A673 (cell line): Measurements from ENCODE around the gene VPS16. TPM values are rescaled to one million over a fixed set of nuclear protein-coding genes. Genes with fewer than 3 reads are reported as not detected.

Source experiments
- BruUV-seq: library from RNA; stranded (reverse); fragments of 400-500 nt; replicated peaks from 2 replicates; lab custom pipeline; 2021; lab: Mats Ljungman, UMichigan
- CTCF ChIA-PET: fragments of 300-600 bp; sonication (Branson Sonifier 250); formaldehyde crosslinking; loops from one replicate; lab custom pipeline; 2022; ENCODE audit warnings: antibody characterized with exemption; lab: Charles Lee
- POLR2A ChIA-PET: fragments of 300-600 bp; sonication (Branson Sonifier 250); formaldehyde crosslinking; loops from one replicate; lab custom pipeline; 2022; ENCODE audit warnings: antibody characterized with exemption; ENCODE audit not compliant: low non-redundant PET; lab: Charles Lee
- DNase-seq: peaks from one replicate; pipeline ENCODE4 v3.0.0-alpha.2; 2015; ENCODE audit warnings: low spot score
- H3K27ac ChIP-seq: fragments of 200-600 bp; sonication (generic); 2 replicates; pipeline ENCODE4 v1.5.1; 2016; ENCODE audit warnings: mixed run types, low read depth, mild to moderate bottlenecking, mixed read lengths, antibody characterized with exemption, low read length; ENCODE audit not compliant: poor library complexity, severe bottlenecking
- H3K27me3 ChIP-seq: fragments of 200-600 bp; sonication (generic); replicated peaks from 2 replicates; pipeline ENCODE4 v1.6.1; 2017; ENCODE audit warnings: mixed run types, low read depth, mild to moderate bottlenecking, mixed read lengths, antibody characterized with exemption, low read length; ENCODE audit not compliant: insufficient read depth, poor library complexity
- H3K36me3 ChIP-seq: fragments of 200-600 bp; sonication (generic); 2 replicates; pipeline ENCODE4 v1.6.1; 2016; ENCODE audit warnings: mixed run types, mild to moderate bottlenecking, mixed read lengths, antibody characterized with exemption, low read length; ENCODE audit not compliant: insufficient read depth, poor library complexity, severe bottlenecking
- H3K4me1 ChIP-seq: fragments of 200-600 bp; sonication (generic); 2 replicates; pipeline ENCODE4 v1.6.1; 2017; ENCODE audit warnings: mixed run types, mild to moderate bottlenecking, mixed read lengths, antibody characterized with exemption, low read length; ENCODE audit not compliant: insufficient read depth, poor library complexity, severe bottlenecking
- H3K4me3 ChIP-seq: fragments of 200-600 bp; sonication (generic); 2 replicates; pipeline ENCODE4 v1.5.1; 2016; ENCODE audit warnings: low read depth, mixed run types, mild to moderate bottlenecking, mixed read lengths, low read length; ENCODE audit not compliant: poor library complexity, severe bottlenecking
- H3K9me3 ChIP-seq: fragments of 200-600 bp; sonication (generic); 2 replicates; pipeline ENCODE4 v1.6.1; 2016; ENCODE audit warnings: mixed run types, low read depth, mild to moderate bottlenecking, mixed read lengths, antibody characterized with exemption, low read length; ENCODE audit not compliant: poor library complexity, severe bottlenecking
- EZH2 ChIP-seq: fragments of 200-600 bp; sonication (generic); IDR thresholded peaks from 2 replicates; pipeline ENCODE4 v1.6.1; 2017; ENCODE audit warnings: borderline replicate concordance, low read depth, mild to moderate bottlenecking, mixed read lengths, antibody characterized with exemption, low read length; ENCODE audit not compliant: poor library complexity, severe bottlenecking
- intact Hi-C: fragments of 100-400 bp; cut with micrococcal nuclease; formaldehyde crosslinking; loops from one replicate; pipeline ENCODE4 v1.10.0; 2022; ENCODE audit not compliant: unreplicated experiment
- total RNA-seq: library from RNA; stranded (reverse); gene quantifications from 2 replicates; pipeline ENCODE4 v1.2.3, GENCODE V29; 2021
- TF ChIP-seq, protein P1 (sequence below): fragments of 300-800, 200-600 bp; sonication (generic); conservative IDR thresholded peaks from 2 replicates; pipeline ENCODE4 v1.5.1; 2017; ENCODE audit warnings: low read depth, mild to moderate bottlenecking, antibody characterized with exemption, low read length, moderate library complexity, mixed read lengths

The VPS16 gene
- total RNA-seq, 1 experiment from 2014 or later = 37.8 TPM

DNA sequence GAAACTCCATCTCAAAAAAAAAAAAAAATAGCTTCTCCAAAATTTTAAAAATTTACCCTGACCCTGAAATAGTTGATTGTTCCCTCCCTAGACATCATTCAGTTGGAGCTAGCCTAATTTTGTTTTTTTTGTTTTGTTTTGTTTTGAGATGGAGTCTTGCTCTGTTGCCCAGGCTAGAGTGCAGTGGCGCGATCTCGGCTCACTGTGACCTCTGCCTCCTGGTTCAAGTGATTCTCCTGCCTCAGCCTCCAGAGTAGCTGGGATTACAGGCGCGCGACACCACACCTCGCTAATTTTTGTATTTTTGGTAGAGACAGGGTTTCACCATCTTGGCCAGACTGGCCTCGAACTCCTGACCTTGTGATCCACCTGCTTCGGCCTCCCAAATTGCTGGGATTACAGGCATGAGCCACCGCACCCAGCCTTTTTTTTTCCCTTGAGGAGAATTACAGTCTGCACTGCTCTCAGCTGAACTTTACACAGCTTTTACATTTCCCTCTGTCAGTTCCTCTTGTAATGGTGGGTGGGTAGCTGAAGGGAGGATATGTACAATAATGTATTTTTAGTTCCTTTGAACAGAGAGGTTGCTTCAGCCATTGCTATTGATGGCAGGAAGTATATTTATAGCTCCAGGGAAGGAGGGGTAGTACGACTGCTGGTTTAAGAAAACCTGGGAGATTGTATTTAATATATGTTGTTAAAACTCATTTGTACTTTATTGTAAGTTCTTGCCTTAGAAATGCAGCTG lies 60.5 kb downstream of the VPS16 start:
- intact Hi-C loops = no loop called here
- Histone ChIP-seq H3K27ac (no peak overlapping the region), H3K27me3 (no peaks in the 10 kb centered on the region), H3K4me1 (no peaks in the 10 kb centered on the region), H3K9me3 (no peaks in the 10 kb centered on the region), H3K36me3 (no peaks in the 10 kb centered on the region), H3K4me3 (no peak overlapping the region)
- POLR2A ChIA-PET = no interaction called here
- DNase-seq = no peak
- TF ChIP-seq EZH2 = no peak
- TF ChIP-seq, protein P1, sequence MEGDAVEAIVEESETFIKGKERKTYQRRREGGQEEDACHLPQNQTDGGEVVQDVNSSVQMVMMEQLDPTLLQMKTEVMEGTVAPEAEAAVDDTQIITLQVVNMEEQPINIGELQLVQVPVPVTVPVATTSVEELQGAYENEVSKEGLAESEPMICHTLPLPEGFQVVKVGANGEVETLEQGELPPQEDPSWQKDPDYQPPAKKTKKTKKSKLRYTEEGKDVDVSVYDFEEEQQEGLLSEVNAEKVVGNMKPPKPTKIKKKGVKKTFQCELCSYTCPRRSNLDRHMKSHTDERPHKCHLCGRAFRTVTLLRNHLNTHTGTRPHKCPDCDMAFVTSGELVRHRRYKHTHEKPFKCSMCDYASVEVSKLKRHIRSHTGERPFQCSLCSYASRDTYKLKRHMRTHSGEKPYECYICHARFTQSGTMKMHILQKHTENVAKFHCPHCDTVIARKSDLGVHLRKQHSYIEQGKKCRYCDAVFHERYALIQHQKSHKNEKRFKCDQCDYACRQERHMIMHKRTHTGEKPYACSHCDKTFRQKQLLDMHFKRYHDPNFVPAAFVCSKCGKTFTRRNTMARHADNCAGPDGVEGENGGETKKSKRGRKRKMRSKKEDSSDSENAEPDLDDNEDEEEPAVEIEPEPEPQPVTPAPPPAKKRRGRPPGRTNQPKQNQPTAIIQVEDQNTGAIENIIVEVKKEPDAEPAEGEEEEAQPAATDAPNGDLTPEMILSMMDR = no peak
- no TSS peak for BruUV-seq
- CTCF ChIA-PET = no interaction called here

DNA sequence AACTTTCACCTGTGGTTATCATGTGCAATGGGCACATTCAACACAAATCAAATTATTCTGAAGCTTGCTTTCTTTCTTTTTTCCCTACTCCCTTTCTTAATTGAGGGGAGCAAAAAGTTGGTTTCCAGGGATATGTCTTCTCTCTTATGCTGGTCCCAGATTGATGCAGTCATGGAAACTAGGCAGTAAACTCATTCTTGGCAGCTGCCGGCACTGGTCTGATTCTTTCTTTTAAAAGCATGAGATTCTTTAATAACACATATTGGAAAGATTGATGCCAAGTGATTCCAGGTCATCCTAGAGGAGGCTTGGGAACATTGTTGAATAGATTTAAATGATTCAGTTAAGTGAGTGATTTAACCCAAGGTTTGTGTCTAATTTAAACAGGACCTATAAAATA lies 61.7 kb downstream of the VPS16 start:
- ChIA-PET CTCF (no interaction called here), POLR2A (no interaction called here)
- H3K27me3 ChIP-seq = no peaks in the 10 kb centered on the region
- intact Hi-C loops = no loop called here
- no peak for DNase-seq
- H3K4me1 ChIP-seq = no peaks in the 10 kb centered on the region
- no peak overlapping the region for H3K27ac ChIP-seq
- TF ChIP-seq EZH2 = no peak
- TF ChIP-seq, protein P1 = no peak
- H3K36me3 ChIP-seq = no peaks in the 10 kb centered on the region
- no peak overlapping the region for H3K4me3 ChIP-seq
- no TSS peak for BruUV-seq
- no peaks in the 10 kb centered on the region for H3K9me3 ChIP-seq

DNA sequence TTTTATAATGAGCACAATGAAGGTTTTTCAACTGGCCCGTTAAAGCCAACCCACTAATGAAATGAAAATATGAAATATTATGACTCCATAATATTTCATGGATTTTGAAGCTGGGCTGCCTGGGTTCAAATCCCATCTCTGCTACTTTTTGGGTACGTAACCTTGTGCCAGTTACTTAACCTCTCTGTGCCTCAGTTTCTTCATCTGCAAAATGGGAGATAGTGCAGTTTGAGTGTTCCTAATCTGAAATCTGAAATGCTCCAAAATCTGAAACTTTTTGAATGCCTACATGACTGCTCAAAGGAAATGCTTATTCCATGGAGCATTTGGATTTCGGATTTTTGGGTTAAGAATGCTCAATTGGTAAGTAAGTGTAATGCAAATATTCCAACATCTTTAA lies 62.3 kb downstream of the VPS16 start:
- CTCF ChIA-PET = no interaction called here
- intact Hi-C loops = no loop called here
- no peak for DNase-seq
- POLR2A ChIA-PET = no interaction called here
- no peak overlapping the region for H3K4me3 ChIP-seq
- H3K36me3 ChIP-seq = no peaks in the 10 kb centered on the region
- H3K9me3 ChIP-seq = no peaks in the 10 kb centered on the region
- no peaks in the 10 kb centered on the region for H3K27me3 ChIP-seq
- H3K4me1 ChIP-seq = no peaks in the 10 kb centered on the region
- H3K27ac ChIP-seq = no peak overlapping the region
- BruUV-seq = no TSS peak
- TF ChIP-seq, protein P1 = no peak
- TF ChIP-seq EZH2 = no peak
